GM18508 (cell line): ENCODE data around the gene CDH13.

Experiments used
- ATAC-seq: cut with Tn5 transposase; IDR thresholded peaks from one replicate; pipeline ENCODE4 v1.9.1; 2021; ENCODE audit warnings: moderate number of reproducible peaks; ENCODE audit not compliant: insufficient read depth, unreplicated experiment

The CDH13 gene

GRCh38 chr16:83075956-83076355 lies 449.2 kb downstream of the CDH13 start:
- ATAC-seq: no peak

GRCh38 chr16:83083361-83083760 lies 456.6 kb downstream of the CDH13 start:
- no peak for ATAC-seq

DNA sequence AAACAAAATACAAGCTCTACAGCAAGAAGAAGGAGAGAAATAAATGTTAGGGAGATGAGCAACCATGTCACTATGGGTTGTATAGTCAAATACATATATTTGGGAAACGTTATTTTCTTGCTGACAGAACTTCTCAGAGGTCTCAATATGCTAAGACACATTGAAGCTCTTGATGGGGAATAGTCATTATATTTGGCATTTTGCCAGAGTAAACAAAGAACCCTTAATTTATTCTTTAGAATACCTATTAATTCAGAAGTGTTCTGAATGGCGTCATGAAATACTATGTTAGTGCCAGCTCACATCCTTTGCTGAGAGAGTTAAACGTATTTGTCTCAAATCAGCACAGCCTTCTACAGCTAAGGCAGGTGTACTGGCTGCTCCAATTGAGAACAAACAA lies 458.9 kb downstream of the CDH13 start:
- ATAC-seq: no peak

DNA sequence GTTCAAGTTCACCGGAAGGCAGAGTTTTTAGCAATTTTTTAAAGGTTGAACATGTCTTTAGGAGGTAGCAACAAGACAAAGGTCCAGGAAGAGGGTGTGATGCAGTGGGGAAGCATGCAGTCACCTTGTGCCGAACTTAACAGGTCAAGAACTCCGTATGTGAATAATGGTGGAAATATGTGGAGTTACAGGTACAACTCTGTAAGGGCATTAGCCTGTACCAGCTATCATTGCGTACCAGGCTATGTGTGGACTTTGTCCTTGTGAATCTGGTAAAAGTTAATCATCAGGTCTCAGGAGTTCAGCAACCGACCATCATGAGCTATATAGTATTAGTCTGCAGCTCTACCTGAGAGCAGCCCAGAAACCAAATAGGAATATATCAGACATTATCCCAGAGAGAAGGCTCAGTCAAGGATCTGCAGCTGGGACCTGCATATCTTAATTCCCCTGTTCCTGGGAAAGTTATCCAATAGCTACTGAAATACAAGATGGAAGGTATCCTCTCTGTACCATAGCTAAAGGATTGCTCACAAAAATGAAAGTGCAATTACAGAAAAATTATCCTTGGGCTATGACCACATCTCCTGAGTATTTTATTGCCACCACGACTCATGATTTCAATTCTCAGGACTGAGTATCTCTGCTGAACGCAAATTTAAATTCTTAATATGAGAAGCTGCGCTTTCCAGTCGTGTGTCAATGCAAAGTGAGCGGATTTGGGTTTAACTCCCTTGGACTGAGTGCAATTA lies 469.3 kb downstream of the CDH13 start:
- ATAC-seq: no peak

DNA sequence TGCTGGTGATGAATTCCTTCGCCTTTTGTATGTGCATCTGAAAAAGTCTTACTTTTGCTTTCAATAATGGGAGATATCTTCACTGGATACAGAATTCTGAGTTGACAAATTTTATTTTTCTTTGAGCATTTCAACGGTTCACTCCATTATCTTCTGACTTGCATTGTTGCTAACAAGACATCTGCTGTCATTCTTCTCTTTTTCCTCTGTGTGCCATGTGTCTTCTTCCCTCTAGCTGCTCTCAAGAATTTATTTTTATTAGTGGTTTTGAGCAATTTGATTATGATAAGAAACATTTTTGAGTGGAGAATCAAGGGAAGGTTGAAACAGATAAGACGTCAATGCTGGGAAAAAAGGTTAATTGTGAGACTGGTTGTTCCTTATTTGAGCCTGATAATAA lies 471.8 kb downstream of the CDH13 start:
- ATAC-seq: no peak

- ATAC-seq: no peak
Observed at GRCh38 chr16:83100679-83101078, 473.9 kb downstream of the CDH13 start.

- no peak for ATAC-seq
Observed at GRCh38 chr16:83102336-83102735, 475.6 kb downstream of the CDH13 start.

- ATAC-seq: no peak
Observed at GRCh38 chr16:83105279-83106077, 478.7 kb downstream of the CDH13 start.

DNA sequence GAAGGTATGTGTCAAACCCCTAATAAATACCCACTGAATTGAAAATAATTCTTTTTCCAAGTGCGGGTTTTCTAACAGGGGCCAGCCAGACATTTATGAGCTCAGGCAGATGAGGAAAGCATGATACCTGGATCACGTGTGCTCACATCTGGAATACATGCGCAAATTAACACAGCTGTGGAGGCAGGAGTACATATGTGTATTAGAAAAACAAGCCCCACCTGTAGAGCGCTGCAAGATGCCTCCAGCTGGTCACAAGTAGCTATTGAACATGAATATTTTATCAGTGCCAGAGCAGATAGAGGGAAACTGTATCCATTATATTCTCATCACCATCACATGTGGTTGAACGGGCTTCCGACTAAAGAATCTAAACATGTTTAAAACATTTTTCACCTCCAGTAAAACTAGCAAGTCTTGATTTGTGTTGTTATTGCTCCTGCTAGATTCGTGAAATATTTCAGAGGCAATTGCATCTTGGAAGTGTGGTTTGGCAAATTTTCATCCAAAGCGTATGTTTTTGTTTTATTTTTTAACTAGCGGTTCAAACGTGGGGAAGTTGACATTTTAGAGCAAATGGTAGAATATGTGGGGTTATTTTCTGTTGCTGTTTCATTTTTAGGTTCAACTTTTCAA lies 482.8 kb downstream of the CDH13 start:
- ATAC-seq: no peak

DNA sequence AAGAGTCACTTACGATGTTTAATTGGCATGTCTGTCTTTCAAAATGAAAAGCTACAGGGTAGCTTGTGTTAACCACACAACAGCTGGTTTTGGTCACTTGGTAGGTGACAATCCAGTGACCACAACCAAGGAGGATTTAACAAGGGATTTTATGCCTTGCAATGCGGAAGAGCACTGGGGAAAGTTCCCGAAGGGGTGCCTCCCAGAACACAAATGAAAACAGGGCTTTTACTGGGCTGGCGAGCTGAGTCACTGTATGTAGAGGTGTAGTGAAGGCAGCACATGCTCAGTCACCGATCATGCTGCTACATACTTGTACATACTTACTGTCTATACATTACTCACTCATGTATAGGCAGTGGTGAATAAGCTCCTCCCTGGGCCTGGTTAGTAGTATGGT lies 483.5 kb downstream of the CDH13 start:
- ATAC-seq: no peak

DNA sequence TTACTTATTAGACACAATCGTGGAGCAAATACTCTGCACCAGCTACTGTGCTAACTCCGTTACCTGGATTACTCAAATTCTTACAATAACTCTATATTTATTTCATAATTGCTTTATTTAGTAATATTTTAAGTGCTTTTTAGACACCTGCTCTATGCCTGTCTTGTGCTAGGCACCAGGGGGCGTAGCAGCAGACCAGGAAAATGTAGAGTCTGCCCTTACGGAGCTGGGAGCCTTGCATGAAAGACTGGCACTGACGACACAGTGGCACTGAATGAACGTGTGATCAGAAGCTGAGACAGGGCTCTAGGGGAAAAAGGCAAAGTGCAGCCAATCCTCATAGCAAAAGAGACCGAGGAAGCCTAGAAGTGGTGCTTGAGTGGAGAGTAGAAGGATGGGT lies 486.5 kb downstream of the CDH13 start:
- no peak for ATAC-seq

DNA sequence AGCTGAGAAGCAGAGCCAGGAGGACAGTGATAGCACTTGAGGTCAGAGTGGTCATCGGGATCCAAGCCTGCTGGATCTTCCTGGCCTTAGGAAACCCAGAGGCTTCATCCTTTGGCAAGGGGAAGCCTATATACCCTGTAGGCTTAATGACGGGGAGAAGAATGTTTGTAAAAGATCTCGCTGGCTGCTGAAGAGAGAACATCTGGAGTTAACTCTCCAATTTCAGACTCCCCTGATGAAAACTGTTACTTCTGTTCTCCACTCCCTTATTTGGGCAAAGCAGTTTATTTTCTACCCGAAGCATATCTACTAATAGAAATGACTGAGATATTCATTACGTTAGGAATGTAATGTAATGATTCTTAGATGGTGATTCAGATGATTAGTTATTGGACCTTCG lies 487.0 kb downstream of the CDH13 start:
- no peak for ATAC-seq

DNA sequence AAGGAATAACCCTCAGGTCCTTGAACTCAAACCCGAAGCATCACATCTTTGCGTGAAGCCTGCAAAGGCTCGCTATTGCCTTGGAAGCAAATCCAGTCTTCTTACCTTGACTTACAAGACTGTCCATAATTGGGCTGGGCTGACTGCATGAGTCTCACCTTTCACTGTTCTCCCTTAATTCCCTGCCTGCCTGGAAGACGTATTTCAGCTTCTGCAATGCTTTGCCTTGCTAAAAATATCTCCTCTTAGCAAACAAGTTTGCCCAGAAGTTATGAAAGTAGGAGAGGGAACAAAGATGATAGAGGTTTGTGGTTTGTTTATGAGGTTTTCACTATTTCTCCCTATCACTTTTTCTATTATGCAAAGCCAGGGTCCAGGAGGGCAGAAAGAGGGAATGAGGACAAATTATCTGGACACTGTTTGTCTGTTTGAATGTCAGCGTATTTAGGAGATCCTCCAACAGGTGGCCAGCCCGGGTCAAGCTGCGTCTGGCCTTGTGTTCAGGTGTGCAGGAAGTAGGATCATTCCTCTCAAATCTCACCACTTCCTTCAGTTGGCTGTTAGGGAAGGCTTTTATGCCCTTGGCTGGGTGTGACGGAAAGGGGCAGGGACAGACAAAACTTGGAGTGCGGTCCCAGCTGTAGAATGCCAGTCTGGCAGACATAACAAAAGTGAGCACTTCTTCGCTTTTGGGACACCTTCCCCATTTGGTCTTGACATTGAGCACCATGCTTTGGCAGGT lies 488.9 kb downstream of the CDH13 start:
- no peak for ATAC-seq

DNA sequence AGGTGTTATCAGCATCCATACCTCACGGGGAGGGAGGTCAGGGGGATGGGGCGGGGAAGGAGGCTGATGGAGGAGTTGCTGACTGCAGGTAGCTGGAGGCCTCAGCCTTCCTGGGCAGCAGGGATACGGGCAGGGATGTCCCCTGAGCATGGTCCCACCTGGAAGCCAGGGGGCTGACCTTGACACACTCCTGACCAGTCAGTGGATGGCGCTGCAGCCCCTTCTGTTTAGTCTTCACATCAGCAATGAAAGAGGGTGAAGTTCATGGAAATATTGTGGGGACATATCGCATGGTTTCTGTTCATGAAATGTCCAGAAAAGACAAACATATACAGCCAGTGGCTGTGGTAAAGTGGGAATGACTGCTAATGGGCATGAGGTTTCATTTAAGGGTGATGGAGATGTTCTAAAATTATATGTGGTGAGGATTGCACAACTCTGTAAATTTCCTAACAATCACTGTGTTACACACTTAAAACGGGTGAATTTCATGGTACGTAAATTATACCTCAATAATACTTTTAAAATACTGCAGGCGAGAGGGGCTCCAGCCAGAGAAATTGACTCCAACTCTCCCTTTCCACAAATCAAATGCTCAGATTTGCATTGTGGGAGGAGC lies 489.6 kb downstream of the CDH13 start:
- ATAC-seq: no peak

GRCh38 chr16:83117810-83118209 lies 491.0 kb downstream of the CDH13 start:
- no peak for ATAC-seq

GRCh38 chr16:83118365-83118764 lies 491.6 kb downstream of the CDH13 start:
- no peak for ATAC-seq

- ATAC-seq: no peak
Observed at GRCh38 chr16:83125999-83126568, 499.3 kb downstream of the CDH13 start.

GRCh38 chr16:83128041-83128440 lies 501.3 kb downstream of the CDH13 start:
- no peak for ATAC-seq

- no peak for ATAC-seq
Observed at GRCh38 chr16:83130039-83130438, 503.3 kb downstream of the CDH13 start.

DNA sequence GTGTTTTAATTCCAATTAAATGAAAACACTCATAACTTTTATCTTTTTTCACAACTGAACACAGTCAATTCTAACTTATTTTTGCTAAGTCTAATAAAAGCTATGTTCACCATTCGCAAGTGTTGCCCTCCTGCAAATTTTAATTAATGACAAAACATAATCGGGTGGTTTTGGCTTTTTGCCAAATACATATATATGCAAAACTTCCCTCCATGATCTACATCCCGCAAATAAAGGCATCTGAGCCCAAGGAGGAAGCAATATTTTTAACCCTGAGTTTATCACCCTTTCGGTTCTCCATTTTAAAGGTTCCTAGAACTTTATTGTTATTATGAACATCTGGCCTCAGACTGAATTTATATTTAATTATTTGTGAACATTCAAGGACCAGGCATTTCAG lies 507.9 kb downstream of the CDH13 start:
- ATAC-seq: no peak
